IMR-90 (cell line): Measurements from ENCODE around the gene ABCG8. TPM values are rescaled to one million over a fixed set of nuclear protein-coding genes. Genes with fewer than 3 reads are reported as not detected.

Experiments
- ATAC-seq: fragments of 200-7000 bp; cut with Tn5 transposase; 2 replicates; pipeline ENCODE4 v1.9.1; 2020; ENCODE audit warnings: low read depth, mild to moderate bottlenecking, moderate library complexity
- BruUV-seq: library from RNA; stranded (reverse); fragments of 400-500 nt; replicated peaks from 2 replicates; lab custom pipeline; 2021; lab: Mats Ljungman, UMichigan
- CTCF ChIA-PET: fragments of 300-600 bp; formaldehyde crosslinking; extraction: SDS; loops from one replicate; lab custom pipeline; 2021; ENCODE audit warnings: antibody characterized with exemption; lab: Yijun Ruan, JAX
- POLR2A ChIA-PET: fragments of 300-600 bp; sonication (Branson Sonifier 250); formaldehyde crosslinking; loops from one replicate; lab custom pipeline; 2022; ENCODE audit warnings: antibody characterized with exemption; ENCODE audit not compliant: unreplicated experiment; lab: Charles Lee
- DNase-seq: peaks from one replicate; pipeline ENCODE4 v3.0.0; 2013
- H2AFZ ChIP-seq: replicated peaks from 2 replicates; pipeline ENCODE3; 2013; ENCODE audit warnings: low read length, mild to moderate bottlenecking; ENCODE audit not compliant: poor library complexity
- H2AK5ac ChIP-seq: 2 replicates; pipeline ENCODE4 v1.6.1; 2013; ENCODE audit warnings: low read depth, low read length, inconsistent platforms
- H2AK9ac ChIP-seq: replicated peaks from 2 replicates; pipeline ENCODE3; 2013; ENCODE audit warnings: mild to moderate bottlenecking, low read depth, low read length, moderate library complexity; ENCODE audit not compliant: poor library complexity
- H2BK120ac ChIP-seq: 2 replicates; pipeline ENCODE4 v1.6.1; 2013; ENCODE audit warnings: low read depth, low read length, inconsistent platforms
- H2BK15ac ChIP-seq: 3 replicates; pipeline ENCODE4 v1.6.1; 2013; ENCODE audit warnings: low read depth, low read length, inconsistent platforms
- H2BK20ac ChIP-seq: 2 replicates; pipeline ENCODE4 v1.6.1; 2013; ENCODE audit warnings: low read depth, mild to moderate bottlenecking, inconsistent platforms, low read length, moderate library complexity
- H2BK5ac ChIP-seq: 2 replicates; pipeline ENCODE4 v1.6.1; 2013; ENCODE audit warnings: mild to moderate bottlenecking, low read depth, low read length, inconsistent platforms; ENCODE audit not compliant: poor library complexity, severe bottlenecking
- H3K14ac ChIP-seq: replicated peaks from 2 replicates; pipeline ENCODE4 v1.6.1; 2013; ENCODE audit warnings: low read depth, low read length, inconsistent platforms
- H3K18ac ChIP-seq: 2 replicates; pipeline ENCODE4 v1.6.1; 2013; ENCODE audit warnings: low read depth, low read length, control low read depth
- H3K23ac ChIP-seq: 2 replicates; pipeline ENCODE4 v1.6.1; 2013; ENCODE audit warnings: low read depth, low read length, inconsistent platforms
- H3K27ac ChIP-seq: 2 replicates; pipeline ENCODE4 v1.5.1; 2013; ENCODE audit warnings: mild to moderate bottlenecking, control low read depth, low read length; ENCODE audit not compliant: insufficient read depth
- H3K27me3 ChIP-seq: 2 replicates; pipeline ENCODE4 v1.6.1; 2013; ENCODE audit warnings: low read length; ENCODE audit not compliant: control insufficient read depth, insufficient read depth
- H3K36me3 ChIP-seq: 2 replicates; pipeline ENCODE4 v1.6.1; 2013; ENCODE audit warnings: low read length, mixed read lengths; ENCODE audit not compliant: control insufficient read depth, insufficient read depth
- H3K4ac ChIP-seq: 2 replicates; pipeline ENCODE4 v1.6.1; 2013; ENCODE audit warnings: low read depth, low read length, inconsistent platforms
- H3K4me1 ChIP-seq: 2 replicates; pipeline ENCODE4 v1.6.1; 2013; ENCODE audit warnings: low read length, mixed read lengths; ENCODE audit not compliant: control insufficient read depth, insufficient read depth
- H3K4me2 ChIP-seq: 2 replicates; pipeline ENCODE4 v1.6.1; 2013; ENCODE audit warnings: low read depth, mild to moderate bottlenecking, control low read depth, low read length, moderate library complexity
- H3K4me3 ChIP-seq: 2 replicates; pipeline ENCODE4 v1.5.1; 2013; ENCODE audit warnings: low read depth, mild to moderate bottlenecking, control low read depth, low read length, moderate library complexity; ENCODE audit not compliant: insufficient read depth
- H3K56ac ChIP-seq: 2 replicates; pipeline ENCODE4 v1.6.1; 2013; ENCODE audit warnings: low read length, inconsistent platforms; ENCODE audit not compliant: insufficient read depth; ENCODE audit errors: extremely low read depth
- H3K79me1 ChIP-seq, 2 experiments: 2 replicates each; pipeline ENCODE4 v1.6.1; 2013; ENCODE audit warnings: low read length in 2 of 2, inconsistent platforms in 1 of 2, low read depth in 1 of 2
- H3K9ac ChIP-seq: 2 replicates; pipeline ENCODE4 v1.6.1; 2013; ENCODE audit warnings: low read depth, low read length, control low read depth
- H3K9me1 ChIP-seq: 2 replicates; pipeline ENCODE4 v1.6.1; 2013; ENCODE audit warnings: low read length, inconsistent platforms; ENCODE audit not compliant: insufficient read depth
- H3K9me3 ChIP-seq: 2 replicates; pipeline ENCODE4 v1.6.1; 2013; ENCODE audit warnings: low read length; ENCODE audit not compliant: control insufficient read depth, insufficient read depth
- H4K20me1 ChIP-seq: 2 replicates; pipeline ENCODE4 v1.6.1; 2013; ENCODE audit warnings: low read length, inconsistent platforms; ENCODE audit not compliant: insufficient read depth
- H4K5ac ChIP-seq: 2 replicates; pipeline ENCODE4 v1.6.1; 2013; ENCODE audit warnings: mild to moderate bottlenecking, low read depth, low read length, control low read depth
- H4K8ac ChIP-seq, 2 experiments: 2 replicates each; pipeline ENCODE4 v1.6.1; 2013; ENCODE audit warnings: low read depth in 2 of 2, low read length in 2 of 2, control low read depth in 1 of 2, inconsistent platforms in 1 of 2
- H4K91ac ChIP-seq: 2 replicates; pipeline ENCODE4 v1.6.1; 2013; ENCODE audit warnings: low read depth, low read length, inconsistent platforms; ENCODE audit not compliant: insufficient read depth
- BHLHE40 ChIP-seq: fragments of 150-350 bp; IDR thresholded peaks from 2 replicates; pipeline ENCODE4 v1.6.1; 2016; ENCODE audit warnings: mild to moderate bottlenecking, low read depth, low read length
- FOS ChIP-seq: fragments of 150-350 bp; IDR thresholded peaks from 2 replicates; pipeline ENCODE4 v1.6.1; 2016; ENCODE audit warnings: low read depth, low read length
- MAFK ChIP-seq: IDR thresholded peaks from 2 replicates; pipeline ENCODE4 v1.6.1; 2012; ENCODE audit warnings: low read depth, low read length, improper control_type of control experiment
- MAZ ChIP-seq: IDR thresholded peaks from 2 replicates; pipeline ENCODE4 v1.6.1; 2012; ENCODE audit warnings: low read depth, mild to moderate bottlenecking, low read length, improper control_type of control experiment, moderate library complexity, borderline replicate concordance
- MXI1 ChIP-seq: IDR thresholded peaks from 2 replicates; pipeline ENCODE4 v1.6.1; 2012; ENCODE audit warnings: low read depth, mild to moderate bottlenecking, low read length, moderate library complexity, borderline replicate concordance
- POLR2A ChIP-seq: IDR thresholded peaks from 2 replicates; pipeline ENCODE4 v1.6.1; 2012; ENCODE audit warnings: mild to moderate bottlenecking, low read depth, low read length
- RAD21 ChIP-seq: IDR thresholded peaks from 2 replicates; pipeline ENCODE4 v1.6.1; 2012; ENCODE audit warnings: low read length, improper control_type of control experiment
- RCOR1 ChIP-seq: IDR thresholded peaks from 2 replicates; pipeline ENCODE4 v1.6.1; 2012; ENCODE audit warnings: mild to moderate bottlenecking, low read length, improper control_type of control experiment; ENCODE audit not compliant: insufficient replicate concordance
- RFX5 ChIP-seq: IDR thresholded peaks from 2 replicates; pipeline ENCODE4 v1.8.0; 2012; ENCODE audit warnings: low read depth, mild to moderate bottlenecking, low read length, moderate library complexity
- SMC3 ChIP-seq: fragments of 150-350 bp; IDR thresholded peaks from 2 replicates; pipeline ENCODE4 v1.6.1; 2016; ENCODE audit warnings: low read depth, mild to moderate bottlenecking, antibody characterized with exemption, low read length, moderate library complexity
- WGBS, 2 experiments: methylation state at CpG; one replicate each; pipeline versions ENCODE4 v1.1.5 to v1.1.7; 2013; ENCODE audit warnings: missing lambda C conversion rate in 2 of 2; ENCODE audit not compliant: insufficient read length in 1 of 2; ENCODE audit errors: extremely low coverage in 2 of 2; 5-methylcytosine and 5-hydroxymethylcytosine counted together
- dilution Hi-C: fragments of 300-500 bp; cut with HindIII; formaldehyde crosslinking; loops from one replicate; pipeline ENCODE4 v1.14.3; 2018; ENCODE audit warnings: low sequenced_read_pairs; ENCODE audit not compliant: unreplicated experiment
- in situ Hi-C: fragments of 300-500 bp; cut with MboI; formaldehyde crosslinking; loops from 3 replicates; pipeline ENCODE4 v1.14.3; 2019; ENCODE audit warnings: low sequenced_read_pairs, inconsistent platforms, mixed read lengths
- intact Hi-C: fragments of 100-400 bp; cut with micrococcal nuclease; formaldehyde crosslinking; loops from 2 replicates; pipeline ENCODE4 v1.10.0; 2022
- polyA plus RNA-seq, 3 experiments: library from polyadenylated mRNA; depleted of rRNA; stranded (reverse); fragments of >200 nt; gene quantifications; 2 replicates each; pipeline ENCODE4 v1.2.3, GENCODE V29; 2012; ENCODE audit warnings: low replicate concordance in 1 of 3
- total RNA-seq: library from RNA; depleted of rRNA; stranded (reverse); fragments of >200 nt; gene quantifications from 2 replicates; pipeline ENCODE4 v1.2.3, GENCODE V29; 2012
- TF ChIP-seq, protein P1 (sequence below): conservative IDR thresholded peaks from 2 replicates; pipeline ENCODE4 v1.5.1; 2012; ENCODE audit warnings: mild to moderate bottlenecking, low read depth, low read length, improper control_type of control experiment
- TF ChIP-seq, protein P2 (sequence below): fragments of 150-350 bp; IDR thresholded peaks from 2 replicates; pipeline ENCODE4 v1.6.1; 2016; ENCODE audit warnings: low read depth, mild to moderate bottlenecking, low read length, moderate library complexity, borderline replicate concordance
- TF ChIP-seq, protein P3 (sequence below): fragments of 150-350 bp; IDR thresholded peaks from 2 replicates; pipeline ENCODE4 v1.6.1; 2017; ENCODE audit warnings: mild to moderate bottlenecking, antibody characterized with exemption, low read length, low read depth

The ABCG8 gene
- total and polyA plus RNA-seq, 2 of the 4 experiments (the other 2 are of a cell fraction): not detected

DNA sequence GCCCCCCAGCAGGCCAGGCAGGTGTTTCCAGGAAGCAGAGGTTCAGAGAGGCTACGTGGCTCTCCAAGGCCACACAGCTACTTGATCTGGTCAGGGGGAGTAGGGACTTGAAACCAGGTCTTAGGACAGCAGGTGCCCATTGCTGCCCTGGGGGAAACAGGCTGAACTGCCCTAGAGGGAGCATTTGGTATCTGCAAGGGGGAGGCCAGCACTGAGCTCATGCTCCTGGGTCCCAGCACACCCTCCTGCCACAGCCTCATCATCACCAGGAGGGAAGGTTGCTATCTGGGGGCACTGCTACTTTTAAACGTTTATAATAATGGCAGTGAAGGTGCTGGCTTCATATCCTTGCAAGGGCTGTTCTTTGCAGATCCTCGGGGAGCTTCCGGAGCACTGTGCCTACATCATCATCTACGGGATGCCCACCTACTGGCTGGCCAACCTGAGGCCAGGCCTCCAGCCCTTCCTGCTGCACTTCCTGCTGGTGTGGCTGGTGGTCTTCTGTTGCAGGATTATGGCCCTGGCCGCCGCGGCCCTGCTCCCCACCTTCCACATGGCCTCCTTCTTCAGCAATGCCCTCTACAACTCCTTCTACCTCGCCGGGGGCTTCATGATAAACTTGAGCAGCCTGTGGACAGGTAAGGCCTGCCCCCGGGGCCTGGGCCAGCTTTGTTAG, 36.1 kb downstream of the ABCG8 start:
- H2AFZ ChIP-seq: no peak overlapping the region
- no peak for ATAC-seq
- no peak overlapping the region for H2BK20ac ChIP-seq
- no peak overlapping the region for H3K9ac ChIP-seq
- H3K27me3 ChIP-seq: peaks cover 33% of the 10 kb centered on the region
- no peak overlapping the region for H3K14ac ChIP-seq
- no peak overlapping the region for H4K91ac ChIP-seq
- WGBS, 2 experiments: 40% methylated on average over 1 of the region's 11 CpGs; no CpG with 5 or more reads in 1 of the 2 experiments
- no peak overlapping the region for H3K18ac ChIP-seq
- H3K4me3 ChIP-seq: no peak overlapping the region
- H3K36me3 ChIP-seq: no peaks in the 10 kb centered on the region
- no peak overlapping the region for H3K27ac ChIP-seq
- no peak overlapping the region for H2AK9ac ChIP-seq
- H3K4me2 ChIP-seq: no peak overlapping the region
- H2BK5ac ChIP-seq: no peak overlapping the region
- CTCF ChIA-PET: interaction anchor here (0.6 kb wide), 1 partner anchor 204 kb away, joined by 3 read pairs; no protein-coding TSS in a partner anchor
- H4K20me1 ChIP-seq: no peaks in the 10 kb centered on the region
- no peak overlapping the region for H3K4ac ChIP-seq
- no peaks in the 10 kb centered on the region for H3K4me1 ChIP-seq
- H4K8ac ChIP-seq: no peak overlapping the region
- TF ChIP-seq MXI1: no peak
- no peak for TF ChIP-seq BHLHE40
- TF ChIP-seq, protein P1, sequence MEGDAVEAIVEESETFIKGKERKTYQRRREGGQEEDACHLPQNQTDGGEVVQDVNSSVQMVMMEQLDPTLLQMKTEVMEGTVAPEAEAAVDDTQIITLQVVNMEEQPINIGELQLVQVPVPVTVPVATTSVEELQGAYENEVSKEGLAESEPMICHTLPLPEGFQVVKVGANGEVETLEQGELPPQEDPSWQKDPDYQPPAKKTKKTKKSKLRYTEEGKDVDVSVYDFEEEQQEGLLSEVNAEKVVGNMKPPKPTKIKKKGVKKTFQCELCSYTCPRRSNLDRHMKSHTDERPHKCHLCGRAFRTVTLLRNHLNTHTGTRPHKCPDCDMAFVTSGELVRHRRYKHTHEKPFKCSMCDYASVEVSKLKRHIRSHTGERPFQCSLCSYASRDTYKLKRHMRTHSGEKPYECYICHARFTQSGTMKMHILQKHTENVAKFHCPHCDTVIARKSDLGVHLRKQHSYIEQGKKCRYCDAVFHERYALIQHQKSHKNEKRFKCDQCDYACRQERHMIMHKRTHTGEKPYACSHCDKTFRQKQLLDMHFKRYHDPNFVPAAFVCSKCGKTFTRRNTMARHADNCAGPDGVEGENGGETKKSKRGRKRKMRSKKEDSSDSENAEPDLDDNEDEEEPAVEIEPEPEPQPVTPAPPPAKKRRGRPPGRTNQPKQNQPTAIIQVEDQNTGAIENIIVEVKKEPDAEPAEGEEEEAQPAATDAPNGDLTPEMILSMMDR: no peak
- no peak for TF ChIP-seq SMC3
- TF ChIP-seq, protein P2, sequence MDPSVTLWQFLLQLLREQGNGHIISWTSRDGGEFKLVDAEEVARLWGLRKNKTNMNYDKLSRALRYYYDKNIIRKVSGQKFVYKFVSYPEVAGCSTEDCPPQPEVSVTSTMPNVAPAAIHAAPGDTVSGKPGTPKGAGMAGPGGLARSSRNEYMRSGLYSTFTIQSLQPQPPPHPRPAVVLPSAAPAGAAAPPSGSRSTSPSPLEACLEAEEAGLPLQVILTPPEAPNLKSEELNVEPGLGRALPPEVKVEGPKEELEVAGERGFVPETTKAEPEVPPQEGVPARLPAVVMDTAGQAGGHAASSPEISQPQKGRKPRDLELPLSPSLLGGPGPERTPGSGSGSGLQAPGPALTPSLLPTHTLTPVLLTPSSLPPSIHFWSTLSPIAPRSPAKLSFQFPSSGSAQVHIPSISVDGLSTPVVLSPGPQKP: no peak
- TF ChIP-seq, protein P3, sequence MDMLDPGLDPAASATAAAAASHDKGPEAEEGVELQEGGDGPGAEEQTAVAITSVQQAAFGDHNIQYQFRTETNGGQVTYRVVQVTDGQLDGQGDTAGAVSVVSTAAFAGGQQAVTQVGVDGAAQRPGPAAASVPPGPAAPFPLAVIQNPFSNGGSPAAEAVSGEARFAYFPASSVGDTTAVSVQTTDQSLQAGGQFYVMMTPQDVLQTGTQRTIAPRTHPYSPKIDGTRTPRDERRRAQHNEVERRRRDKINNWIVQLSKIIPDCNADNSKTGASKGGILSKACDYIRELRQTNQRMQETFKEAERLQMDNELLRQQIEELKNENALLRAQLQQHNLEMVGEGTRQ: no peak
- no peak for TF ChIP-seq MAZ
- no peak for TF ChIP-seq MAFK
- TF ChIP-seq RCOR1: no peak
- no peak for TF ChIP-seq POLR2A
- no peak for TF ChIP-seq RFX5
- no peak for TF ChIP-seq FOS
- no peak for TF ChIP-seq RAD21
- DNase-seq: no peak
- no peak overlapping the region for H4K5ac ChIP-seq
- H3K23ac ChIP-seq: no peak overlapping the region
- no peak overlapping the region for H2BK15ac ChIP-seq
- H3K79me1 ChIP-seq: no peaks in the 10 kb centered on the region
- no peak overlapping the region for H2AK5ac ChIP-seq
- no peaks in the 10 kb centered on the region for H3K9me3 ChIP-seq
- no TSS peak for BruUV-seq
- POLR2A ChIA-PET: no interaction called here
- intact Hi-C loops (loop anchor here (5.0 kb wide), 3 partner anchors 67 to 602 kb away; no protein-coding TSS in a partner anchor), dilution Hi-C loops (no loop called here), in situ Hi-C loops (loop anchor here (5.0 kb wide), 1 partner anchor 263 kb away; no protein-coding TSS in a partner anchor)
- no peak overlapping the region for H2BK120ac ChIP-seq
- H3K9me1 ChIP-seq: no peaks in the 10 kb centered on the region
- H3K56ac ChIP-seq: no peak overlapping the region
